NCI-H510A (cell line): ENCODE data around the gene SH3RF1.
A peak's percentile ranks its signal among the peaks of the same experiment; 100 is the strongest.

Experiments used
- DNase-seq: peaks from one replicate; lab custom pipeline; 2025; lab: John Stamatoyannopoulos, UW

The SH3RF1 gene

GRCh38 chr4:169063441-169063840 lies 207.3 kb downstream of the SH3RF1 start:
- no peak for DNase-seq

- no peak for DNase-seq
Measured at GRCh38 chr4:169062897-169063244, 207.9 kb downstream of the SH3RF1 start.

DNA sequence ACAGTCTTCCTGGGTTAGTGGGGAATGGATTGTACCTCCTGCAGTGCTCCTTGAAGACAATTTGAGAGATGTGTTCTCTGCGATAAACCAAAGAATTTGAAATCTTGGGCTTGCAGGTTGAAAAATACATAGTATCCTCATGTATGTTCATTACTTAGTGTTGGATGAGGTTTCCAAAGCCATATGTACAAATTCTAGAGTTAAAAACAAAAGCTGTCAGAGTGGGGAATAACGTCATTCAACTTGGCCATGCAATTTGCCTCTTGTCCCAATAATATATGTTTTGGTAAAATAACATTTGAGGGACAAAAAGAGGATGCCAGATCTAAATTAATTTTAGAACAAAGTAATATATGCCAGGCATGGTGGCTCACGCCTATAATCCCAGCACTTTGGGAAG lies 209.4 kb downstream of the SH3RF1 start:
- DNase-seq: no peak

- no peak for DNase-seq
Measured at GRCh38 chr4:169060391-169061091, 210.2 kb downstream of the SH3RF1 start.

DNA sequence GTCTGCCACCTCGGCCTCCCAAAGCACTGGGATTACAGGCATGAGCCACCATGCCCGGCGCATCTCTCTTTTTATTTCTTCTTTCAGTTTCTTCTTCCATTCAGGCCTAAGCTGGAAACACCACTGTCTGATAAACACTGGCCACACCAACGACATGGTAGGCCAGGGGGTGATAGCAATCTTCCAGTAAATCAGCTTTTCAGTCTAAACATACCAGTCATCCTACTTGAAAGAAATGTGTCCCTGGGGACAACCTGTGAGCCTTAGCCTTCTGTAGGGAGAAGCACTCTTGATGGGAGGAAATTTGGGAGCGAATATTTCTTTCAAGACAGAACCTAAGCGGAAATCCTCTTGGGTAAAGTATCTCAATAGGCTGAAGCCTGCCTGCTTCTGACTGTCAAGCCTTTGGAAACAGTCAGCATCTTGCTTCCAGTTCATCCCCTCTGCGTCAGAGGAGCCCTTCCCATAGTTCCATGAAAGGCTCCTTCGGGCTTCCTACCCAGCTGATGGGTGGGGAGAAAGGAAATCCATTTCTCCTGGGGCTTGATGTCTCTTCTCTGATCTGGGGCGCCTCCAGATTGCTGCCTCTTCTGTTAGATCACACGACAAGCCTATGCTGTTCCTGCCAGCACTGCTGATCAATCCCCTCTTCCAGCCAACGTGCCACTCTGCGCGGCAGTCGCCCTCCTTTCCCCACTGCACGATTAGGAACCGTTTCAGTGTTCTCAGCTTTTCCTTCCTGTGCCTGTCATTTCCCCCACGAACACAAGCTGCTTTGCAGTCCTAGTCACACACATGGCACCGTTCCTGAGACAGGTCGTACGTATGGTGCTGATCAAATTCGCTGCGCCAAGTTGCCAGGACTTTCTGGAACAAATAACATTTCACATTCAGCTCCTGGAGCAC lies 211.2 kb downstream of the SH3RF1 start:
- no peak for DNase-seq

- no peak for DNase-seq
Measured at GRCh38 chr4:169058312-169058711, 212.4 kb downstream of the SH3RF1 start.

- DNase-seq: no peak
Measured at GRCh38 chr4:169054879-169055278, 215.9 kb downstream of the SH3RF1 start.

DNA sequence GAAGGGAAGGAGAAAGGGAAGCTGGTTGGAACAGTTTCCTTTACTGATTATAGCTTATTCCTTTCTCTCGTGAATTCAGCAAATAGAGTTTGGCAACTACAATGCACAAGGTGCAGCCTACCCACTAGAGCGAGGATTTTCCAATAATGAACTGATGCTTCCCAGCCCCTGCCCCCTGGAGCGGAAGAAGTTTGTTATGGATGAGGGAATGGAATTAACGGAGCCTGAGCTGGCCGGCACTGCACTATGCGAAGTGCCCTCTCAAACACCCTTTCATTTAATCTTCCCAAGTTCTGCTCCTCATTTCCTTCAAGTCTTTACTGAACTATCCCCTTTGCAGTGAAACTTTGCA lies 218.2 kb downstream of the SH3RF1 start:
- no peak for DNase-seq

- DNase-seq: no peak
Measured at GRCh38 chr4:169051761-169052593, 218.8 kb downstream of the SH3RF1 start.

GRCh38 chr4:169050881-169051760 lies 219.6 kb downstream of the SH3RF1 start:
- DNase-seq: no peak

DNA sequence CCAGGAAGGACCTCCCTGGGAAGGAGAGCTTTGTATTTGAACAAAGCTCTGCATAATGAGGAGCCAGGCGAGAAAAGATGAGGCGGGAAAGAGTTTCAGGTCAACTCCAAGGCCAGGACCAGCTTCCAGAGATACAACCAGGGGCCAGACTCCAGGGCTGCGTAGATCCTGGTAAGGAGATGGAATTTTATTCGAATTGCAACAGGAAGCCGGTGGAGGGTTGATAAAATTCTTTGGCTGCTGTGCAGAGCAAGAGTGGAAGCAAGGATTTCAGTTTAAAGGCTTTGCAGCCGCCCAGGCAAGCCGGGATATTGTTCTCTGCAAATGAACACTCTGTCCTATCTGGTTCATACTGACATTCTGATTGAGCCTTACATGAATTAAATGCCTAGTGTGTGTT lies 220.5 kb downstream of the SH3RF1 start:
- DNase-seq: no peak

DNA sequence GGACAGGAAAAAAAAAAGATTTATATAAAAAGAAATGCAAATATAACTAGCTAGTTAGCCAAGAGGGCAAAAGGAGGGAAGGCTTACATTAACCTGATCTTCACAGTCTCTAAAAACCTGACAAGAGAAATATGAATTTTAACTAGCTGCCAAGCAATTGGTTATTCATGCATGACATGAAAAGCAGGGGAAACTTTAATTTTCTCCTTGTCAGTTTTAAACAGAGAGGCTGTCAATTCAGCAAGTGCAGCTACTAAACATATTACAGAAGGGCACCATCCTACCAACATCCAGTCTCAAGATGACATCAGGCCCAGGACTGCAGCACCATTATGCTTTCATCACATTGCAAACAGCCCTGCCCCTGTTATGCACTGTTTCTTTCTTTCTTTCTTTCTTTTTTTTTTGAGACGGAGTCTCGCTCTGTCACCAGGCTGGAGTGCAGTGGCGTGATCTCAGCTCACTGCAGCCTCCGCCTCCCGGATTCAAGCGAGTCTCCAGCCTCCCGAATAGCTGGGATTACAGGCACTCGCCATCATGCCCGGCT lies 221.8 kb downstream of the SH3RF1 start:
- no peak for DNase-seq

- no peak for DNase-seq
Measured at GRCh38 chr4:169047956-169048355, 222.8 kb downstream of the SH3RF1 start.

DNA sequence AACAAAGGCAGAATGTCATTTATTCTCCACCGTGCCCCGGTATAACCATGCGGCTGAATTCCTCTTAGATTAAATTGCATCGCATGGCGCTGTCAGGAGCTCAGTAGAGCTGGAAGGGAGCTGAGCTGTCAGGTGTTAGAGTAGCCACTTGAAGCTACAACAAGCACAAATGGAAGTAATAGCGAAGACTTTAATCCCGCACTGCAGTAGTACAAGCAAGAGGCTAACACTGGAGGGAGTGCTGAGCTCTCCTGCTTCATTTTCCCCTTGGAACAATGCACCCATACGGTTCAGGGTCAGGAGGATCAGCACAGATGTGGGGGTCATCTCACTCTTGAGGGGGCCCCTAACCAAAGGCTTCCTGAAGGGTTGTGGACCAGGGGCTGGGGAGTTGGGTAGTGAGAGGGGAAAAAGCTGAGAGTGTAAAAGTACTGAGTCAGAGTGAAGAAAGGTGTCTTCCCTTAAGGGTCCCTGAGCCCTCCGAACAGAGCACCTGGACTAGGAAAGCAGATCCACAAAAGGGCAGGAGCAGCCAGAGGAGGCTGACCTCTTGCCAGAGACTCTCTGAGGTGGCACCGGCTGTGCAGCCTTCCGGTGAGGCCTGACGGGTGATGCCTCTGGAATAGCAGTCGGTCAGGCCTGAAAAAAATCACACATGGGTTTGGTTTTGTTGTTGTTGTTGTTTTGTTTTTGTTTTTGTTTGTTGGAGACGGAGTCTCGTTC lies 224.7 kb downstream of the SH3RF1 start:
- peak; percentile 2 for DNase-seq

DNA sequence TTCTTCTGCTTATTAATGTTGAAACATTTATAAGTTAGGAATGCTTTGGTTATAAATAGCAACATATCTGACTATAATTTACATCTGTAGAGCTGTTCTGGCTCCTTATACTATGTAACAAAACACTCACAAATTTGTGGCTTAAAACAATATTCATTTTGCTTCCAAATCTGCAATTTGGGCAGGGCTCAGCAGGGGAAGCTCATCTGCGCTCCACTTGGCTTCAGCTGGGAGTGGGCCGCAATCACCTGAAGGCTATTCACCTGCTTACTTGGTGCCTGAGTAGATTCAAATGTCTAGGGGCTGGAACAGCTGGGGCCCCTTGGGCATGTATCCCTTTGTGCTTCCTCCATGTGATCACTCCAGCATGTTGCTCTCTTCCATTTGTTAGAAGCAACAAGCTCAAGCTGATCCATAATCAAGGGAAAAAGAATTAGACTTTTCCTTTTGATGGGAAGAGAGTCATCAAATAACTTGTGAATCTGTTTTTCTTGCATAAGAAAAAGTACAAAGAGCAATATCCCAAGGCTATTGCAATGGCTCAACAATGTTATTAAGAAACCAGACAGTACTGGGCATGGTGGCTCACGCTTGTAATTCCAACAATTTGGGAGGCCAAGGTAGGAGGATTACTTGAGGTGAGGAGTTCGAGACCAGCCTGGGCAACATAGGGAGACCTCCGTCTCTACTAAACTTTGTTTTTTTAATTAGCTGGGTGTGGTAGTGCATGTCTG lies 225.9 kb downstream of the SH3RF1 start:
- no peak for DNase-seq
